Activated CD4-positive, alpha-beta T cell treated with anti-CD3 and anti-CD28 coated beads, Interleukin-2, amount 10 ng/mL, durations not matched to agents 7 days and 5 days (primary cell): ENCODE results near the gene PPP1R12A. TPM values are rescaled to one million over a fixed set of nuclear protein-coding genes. Genes with fewer than 3 reads are reported as not detected.
A peak's percentile ranks its signal among the peaks of the same experiment; 100 is the strongest.
"Not testable (repeated sequence)": the region's sequence is repeated elsewhere in the genome, so short reads cannot be mapped to it uniquely, and the experiment has no call there.

ENCODE experiments used
- CTCF ChIA-PET: fragments of 350-600 bp; sonication (Branson Sonifier 250); formaldehyde crosslinking; loops from one replicate; lab custom pipeline; 2021; ENCODE audit warnings: antibody characterized with exemption; lab: Charles Lee
- POLR2A ChIA-PET: fragments of 350-600 bp; sonication (Branson Sonifier 250); formaldehyde crosslinking; loops from one replicate; lab custom pipeline; 2021; ENCODE audit warnings: antibody characterized with exemption; lab: Charles Lee
- DNase-seq: peaks from one replicate; pipeline ENCODE4 v3.0.0-alpha.2; 2020
- H3K27ac Mint-ChIP-seq: one replicate; pipeline ENCODE4 v1.8.0; 2021; ENCODE audit warnings: mild to moderate bottlenecking, moderate library complexity, mixed read lengths
- H3K27me3 Mint-ChIP-seq: one replicate; pipeline ENCODE4 v1.8.0; 2021; ENCODE audit warnings: mixed read lengths
- H3K36me3 Mint-ChIP-seq: one replicate; pipeline ENCODE4 v1.8.0; 2021; ENCODE audit warnings: low read depth, mixed read lengths
- H3K4me1 Mint-ChIP-seq: one replicate; pipeline ENCODE4 v1.8.0; 2021; ENCODE audit warnings: mixed read lengths
- H3K4me3 Mint-ChIP-seq: one replicate; pipeline ENCODE4 v1.8.0; 2021; ENCODE audit warnings: mild to moderate bottlenecking, moderate library complexity, mixed read lengths
- H3K9me3 Mint-ChIP-seq: one replicate; pipeline ENCODE4 v1.8.0; 2021; ENCODE audit warnings: mixed read lengths
- total RNA-seq, 2 experiments: library from RNA; stranded (reverse); gene quantifications; one replicate each; pipeline ENCODE4 v1.2.3, GENCODE V29; 2021

The PPP1R12A gene
- total RNA-seq, 2 experiments from 2014 or later = 89.4 to 124 TPM

DNA sequence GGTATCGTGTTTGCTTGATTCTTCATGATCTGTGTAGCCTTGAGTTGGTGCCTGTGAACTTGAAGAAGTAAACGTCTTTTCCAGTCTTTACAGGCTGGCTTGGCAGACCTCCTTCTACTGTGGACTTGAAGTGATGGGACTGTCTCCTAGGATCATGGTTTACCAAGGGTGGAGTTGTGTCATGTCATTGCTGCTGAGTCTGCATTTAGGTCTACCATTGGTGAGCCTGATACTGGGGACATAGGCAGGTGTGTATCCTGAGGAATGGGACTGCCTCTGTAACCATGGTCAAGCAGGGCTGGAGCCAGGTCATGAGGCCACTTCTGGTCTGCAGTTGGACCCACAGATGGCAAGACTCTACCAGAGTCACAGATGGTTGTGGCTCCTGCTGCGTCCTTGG, 20.7 kb upstream of the PPP1R12A start:
- H3K27me3 Mint-ChIP-seq = peaks cover 23% of the 10 kb centered on the region
- H3K9me3 Mint-ChIP-seq = peaks cover 9% of the 10 kb centered on the region
- no peak for DNase-seq

DNA sequence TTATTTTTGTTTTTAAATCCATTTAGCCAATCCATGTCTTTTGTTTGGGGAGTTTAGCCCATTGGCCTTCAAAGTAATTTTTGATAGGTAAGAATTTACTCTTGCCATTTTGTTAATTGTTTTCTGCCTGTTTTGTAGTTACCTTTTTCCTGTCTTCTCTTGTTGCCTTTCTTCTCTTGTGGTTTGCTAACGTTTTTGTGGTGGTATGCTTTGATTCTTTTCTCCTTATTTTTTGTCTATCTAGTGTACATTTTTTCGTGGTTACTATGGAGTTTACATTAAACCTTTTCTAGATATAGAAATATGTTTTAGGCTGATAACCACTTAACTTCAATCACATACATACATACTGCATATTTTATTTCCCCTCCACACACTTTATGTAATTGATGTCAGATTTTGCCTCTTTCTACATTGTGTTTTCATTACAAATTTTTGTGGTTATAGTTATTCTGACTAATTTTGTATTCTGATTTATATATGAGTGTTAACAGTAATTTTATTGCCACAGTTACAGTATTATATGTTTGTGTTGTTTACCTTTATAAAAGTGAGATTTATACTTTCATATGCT, 19.2 kb upstream of the PPP1R12A start:
- peaks cover 10% of the 10 kb centered on the region for H3K4me1 Mint-ChIP-seq
- CTCF ChIA-PET = no interaction called here
- H3K36me3 Mint-ChIP-seq = peaks cover 6% of the 10 kb centered on the region
- no peak overlapping the region for H3K4me3 Mint-ChIP-seq
- H3K27ac Mint-ChIP-seq = no peak overlapping the region
- peaks cover 24% of the 10 kb centered on the region for H3K27me3 Mint-ChIP-seq
- DNase-seq = no peak
- peaks cover 9% of the 10 kb centered on the region for H3K9me3 Mint-ChIP-seq
- POLR2A ChIA-PET = no interaction called here

More for the DNA sequence above, 20.7 kb upstream of the PPP1R12A start:
- POLR2A ChIA-PET = no interaction called here
- CTCF ChIA-PET = no interaction called here
- H3K27ac Mint-ChIP-seq = no peak overlapping the region
- no peak overlapping the region for H3K4me3 Mint-ChIP-seq
- peaks cover 10% of the 10 kb centered on the region for H3K4me1 Mint-ChIP-seq
- H3K36me3 Mint-ChIP-seq = peaks cover 6% of the 10 kb centered on the region

DNA sequence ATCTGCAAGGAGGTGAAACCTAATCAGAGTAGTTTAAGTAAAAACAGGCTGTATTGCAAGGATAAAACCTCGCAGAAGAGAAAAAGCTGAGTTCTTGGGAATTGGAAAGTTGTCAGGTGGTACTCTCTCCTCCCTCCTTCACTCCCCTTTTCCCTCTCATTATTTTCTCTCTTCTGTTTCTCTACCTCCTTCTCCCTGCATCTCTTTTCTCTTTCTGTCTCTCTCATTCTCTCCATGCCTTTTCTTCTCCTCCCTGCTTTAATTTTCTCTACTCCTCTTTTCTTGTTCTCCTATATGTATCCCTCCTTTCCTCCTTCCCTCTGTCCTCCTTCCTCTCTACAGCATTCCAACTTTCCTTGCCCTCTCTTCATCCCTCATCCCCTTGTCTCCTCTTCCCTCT, 14.2 kb upstream of the PPP1R12A start:
- CTCF ChIA-PET = interaction anchor here (0.5 to 0.7 kb wide), 2 partner anchors 14 to 72 kb away, joined by 3 read pairs; no protein-coding TSS in a partner anchor
- Mint-ChIP-seq H3K9me3 (no peaks in the 10 kb centered on the region), H3K4me3 (no peak overlapping the region), H3K27ac (no peak overlapping the region), H3K4me1 (peaks cover 5% of the 10 kb centered on the region), H3K27me3 (peaks cover 33% of the 10 kb centered on the region), H3K36me3 (no peaks in the 10 kb centered on the region)
- no peak for DNase-seq
- POLR2A ChIA-PET = interaction anchor here (0.6 kb wide), 1 partner anchor 1318 kb away, joined by 4 read pairs; no protein-coding TSS in a partner anchor

DNA sequence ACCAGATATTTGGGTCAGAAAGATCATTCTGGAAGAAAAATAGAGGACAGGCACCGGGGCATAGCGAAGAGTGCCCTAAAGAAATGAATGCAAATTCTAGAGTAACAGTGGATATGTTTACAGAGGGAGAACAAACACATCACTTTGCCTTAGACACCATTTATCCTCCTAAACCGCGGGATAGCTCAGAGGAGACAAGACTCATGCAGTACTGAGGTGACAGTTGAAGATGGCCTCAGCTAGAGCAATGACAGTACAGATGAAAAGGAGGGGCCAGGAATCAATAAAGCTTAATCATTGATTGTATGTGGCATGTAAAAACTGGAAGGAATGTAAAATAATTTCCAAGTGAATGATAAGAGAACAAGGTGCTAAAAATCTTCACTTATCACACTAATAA, 10.5 kb upstream of the PPP1R12A start:
- H3K4me1 Mint-ChIP-seq = no peaks in the 10 kb centered on the region
- no peaks in the 10 kb centered on the region for H3K9me3 Mint-ChIP-seq
- no peak overlapping the region for H3K4me3 Mint-ChIP-seq
- H3K27ac Mint-ChIP-seq = no peak overlapping the region
- no peaks in the 10 kb centered on the region for H3K36me3 Mint-ChIP-seq
- peaks cover 22% of the 10 kb centered on the region for H3K27me3 Mint-ChIP-seq
- ChIA-PET POLR2A (no interaction called here), CTCF (no interaction called here)
- no peak for DNase-seq

DNA sequence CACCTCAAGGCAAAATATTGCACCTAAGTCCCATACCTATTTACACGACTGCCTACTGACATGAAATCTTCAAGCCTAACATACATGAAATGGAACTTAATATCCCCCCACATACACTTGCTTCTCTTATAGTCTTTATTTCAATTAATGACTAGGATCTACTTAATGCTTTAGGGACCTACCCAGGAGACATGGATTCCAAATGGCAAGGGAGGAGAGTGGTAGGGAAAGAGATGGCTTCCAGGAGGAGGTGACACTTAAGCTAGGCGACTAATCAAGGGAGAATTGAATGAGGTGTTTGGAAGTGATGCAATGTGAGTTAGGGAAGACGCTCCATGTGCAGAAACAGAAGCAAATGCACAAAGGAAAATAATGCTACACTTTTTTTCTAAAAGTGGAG, 9.7 kb upstream of the PPP1R12A start:
- H3K27ac Mint-ChIP-seq = no peak overlapping the region
- CTCF ChIA-PET = no interaction called here
- H3K4me3 Mint-ChIP-seq = no peak overlapping the region

DNA sequence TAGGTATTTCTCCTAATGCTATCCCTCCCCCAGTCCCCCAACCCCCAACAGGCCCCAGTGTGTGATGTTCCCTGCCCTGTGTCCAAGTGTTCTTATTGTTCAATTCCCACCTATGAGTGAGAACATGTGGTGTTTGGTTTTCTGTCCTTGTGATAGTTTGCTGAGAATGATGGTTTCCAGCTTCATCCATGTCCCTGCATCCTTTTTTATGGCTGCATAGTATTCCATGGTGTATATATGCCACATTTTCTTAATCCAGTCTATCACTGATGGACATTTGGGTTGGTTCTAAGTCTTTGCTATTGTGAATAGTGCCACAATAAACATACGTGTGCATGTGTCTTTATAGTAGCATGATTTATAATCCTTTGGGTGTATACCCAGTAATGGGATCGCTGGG, 7.9 kb upstream of the PPP1R12A start:
- H3K9me3 Mint-ChIP-seq, H3K36me3 Mint-ChIP-seq, H3K27ac Mint-ChIP-seq, POLR2A ChIA-PET, H3K4me3 Mint-ChIP-seq, H3K4me1 Mint-ChIP-seq, DNase-seq, CTCF ChIA-PET: not testable (repeated sequence)
- H3K27me3 Mint-ChIP-seq = peaks cover 17% of the 10 kb centered on the region

More for the DNA sequence above, 9.7 kb upstream of the PPP1R12A start:
- no peaks in the 10 kb centered on the region for H3K4me1 Mint-ChIP-seq
- H3K9me3 Mint-ChIP-seq = no peaks in the 10 kb centered on the region
- POLR2A ChIA-PET = no interaction called here
- no peak for DNase-seq
- no peaks in the 10 kb centered on the region for H3K36me3 Mint-ChIP-seq
- peaks cover 20% of the 10 kb centered on the region for H3K27me3 Mint-ChIP-seq

DNA sequence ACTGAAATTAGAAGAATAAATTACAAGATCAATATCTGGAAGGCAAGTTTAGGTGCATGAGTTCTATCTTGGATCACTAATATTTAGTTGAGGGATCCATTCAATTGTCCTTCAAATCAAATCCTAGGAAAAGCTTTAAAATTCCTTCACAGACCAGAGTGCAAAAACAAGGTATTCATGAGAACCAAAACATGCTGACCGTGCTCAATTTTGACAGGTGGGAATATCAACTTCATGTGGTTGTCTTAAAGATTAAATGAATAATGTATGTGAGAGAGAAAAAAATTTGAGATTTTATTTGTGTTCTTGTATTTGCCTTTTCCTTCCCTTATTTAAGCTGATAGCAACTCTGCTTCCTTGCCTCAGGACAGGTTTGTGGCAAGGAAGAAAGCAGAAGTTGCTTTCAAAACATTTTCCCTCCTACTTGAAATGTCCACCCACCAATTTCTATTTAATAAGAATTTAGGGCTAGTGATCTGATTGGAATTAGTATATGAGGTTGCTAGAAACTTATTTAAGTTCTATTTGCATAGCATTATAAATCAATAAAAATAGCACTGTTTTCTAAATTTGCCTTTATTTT, 4.9 kb upstream of the PPP1R12A start:
- Mint-ChIP-seq H3K4me1 (peaks cover 17% of the 10 kb centered on the region), H3K27ac (no peak overlapping the region), H3K4me3 (no peak overlapping the region), H3K9me3 (no peaks in the 10 kb centered on the region), H3K36me3 (no peaks in the 10 kb centered on the region), H3K27me3 (peaks cover 9% of the 10 kb centered on the region)
- POLR2A ChIA-PET = no interaction called here
- no peak for DNase-seq
- CTCF ChIA-PET = no interaction called here

DNA sequence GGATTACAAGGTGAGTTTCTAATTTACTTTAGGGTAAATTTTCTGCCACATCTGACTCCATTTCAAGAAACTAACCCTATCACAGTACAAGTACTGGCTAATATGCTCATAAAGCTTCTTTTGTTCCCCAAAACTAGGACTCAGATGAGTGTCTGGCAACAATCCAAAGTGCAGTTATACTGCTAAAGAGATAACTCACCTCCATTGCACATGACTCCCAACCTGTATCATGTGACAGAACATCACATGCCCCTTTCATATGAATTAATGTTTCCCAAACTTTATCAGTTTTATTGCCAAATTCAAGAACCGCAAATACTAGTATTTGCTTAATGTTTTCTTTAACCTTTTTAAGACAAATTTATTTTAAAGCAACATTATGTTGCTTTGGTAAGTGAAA, 3.9 kb upstream of the PPP1R12A start:
- Mint-ChIP-seq H3K9me3 (no peaks in the 10 kb centered on the region), H3K27ac (no peak overlapping the region), H3K27me3 (peaks cover under 1% of the 10 kb centered on the region), H3K36me3 (no peaks in the 10 kb centered on the region), H3K4me1 (peaks cover 17% of the 10 kb centered on the region), H3K4me3 (no peak overlapping the region)
- ChIA-PET CTCF (interaction anchor here (0.6 kb wide), 1 partner anchor 327 kb away, joined by 4 read pairs; no protein-coding TSS in a partner anchor), POLR2A (no interaction called here)
- DNase-seq = no peak

DNA sequence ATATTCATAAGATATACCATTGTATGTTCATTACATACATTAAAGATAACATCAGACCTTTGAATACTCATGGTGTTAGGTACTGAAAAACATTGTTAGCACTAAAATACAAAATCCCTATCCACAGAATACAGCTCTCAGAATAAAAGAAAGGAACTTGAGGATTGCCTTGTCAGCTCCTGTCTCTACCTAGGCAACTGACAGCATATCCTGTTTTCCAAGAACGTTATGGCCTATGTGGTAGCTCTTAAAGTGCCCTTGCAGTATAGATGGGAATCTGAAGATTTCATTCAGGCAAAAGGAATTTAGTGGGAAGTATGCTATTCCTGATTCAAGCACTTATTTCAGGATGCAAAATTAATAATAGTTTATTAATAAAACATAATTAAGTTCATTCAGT, 1.8 kb upstream of the PPP1R12A start:
- ChIA-PET POLR2A (no interaction called here), CTCF (no interaction called here)
- no peak overlapping the region for H3K27ac Mint-ChIP-seq
- no peaks in the 10 kb centered on the region for H3K27me3 Mint-ChIP-seq
- H3K4me1 Mint-ChIP-seq = peaks cover 31% of the 10 kb centered on the region
- peaks cover 8% of the 10 kb centered on the region for H3K36me3 Mint-ChIP-seq
- H3K9me3 Mint-ChIP-seq = no peaks in the 10 kb centered on the region
- peak overlapping the region; percentile 97 for H3K4me3 Mint-ChIP-seq
- no peak for DNase-seq

DNA sequence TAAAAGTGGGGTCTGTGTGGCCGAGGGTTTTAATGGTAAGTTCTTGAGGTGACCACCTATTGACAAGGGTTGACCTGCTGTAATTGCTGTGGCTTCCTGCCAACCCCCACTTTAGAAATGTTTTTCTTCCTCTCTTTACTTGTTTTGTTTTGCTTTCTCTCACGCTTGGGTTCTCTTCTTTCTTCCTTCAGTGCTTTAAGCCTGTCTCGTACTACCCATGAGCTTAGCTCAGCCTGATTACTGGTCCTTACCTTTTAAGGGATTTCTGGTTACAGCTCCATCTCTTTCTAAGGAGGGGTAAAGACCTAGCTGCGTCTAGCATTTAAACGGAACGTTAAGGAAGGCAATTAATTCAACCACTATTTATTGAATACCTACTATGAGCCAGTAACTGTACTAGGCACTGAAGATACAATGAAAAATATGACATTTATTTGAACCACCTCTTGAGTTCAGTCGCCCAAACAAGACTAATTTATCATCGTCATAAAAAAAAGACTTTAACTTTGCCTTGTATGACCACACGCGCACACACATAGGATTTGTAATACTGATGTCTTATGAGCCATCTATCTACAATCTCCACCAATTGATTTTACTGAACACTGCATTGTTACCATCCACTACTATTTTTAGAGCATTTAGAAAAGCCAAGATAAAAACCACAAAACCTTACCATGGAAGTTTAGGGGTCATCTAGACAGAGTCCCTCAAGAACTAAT, 888 bp upstream of the PPP1R12A start:
- H3K9me3 Mint-ChIP-seq = no peaks in the 10 kb centered on the region
- H3K4me1 Mint-ChIP-seq = peaks cover 35% of the 10 kb centered on the region
- DNase-seq = no peak
- peak overlapping the region; percentile 97 for H3K4me3 Mint-ChIP-seq
- H3K27me3 Mint-ChIP-seq = no peaks in the 10 kb centered on the region
- H3K27ac Mint-ChIP-seq = peak overlapping the region; percentile 97
- POLR2A ChIA-PET = no interaction called here
- peaks cover 8% of the 10 kb centered on the region for H3K36me3 Mint-ChIP-seq
- CTCF ChIA-PET = interaction anchor here (0.5 to 0.7 kb wide), 3 partner anchors 13 to 76 kb away, joined by 3 read pairs; no protein-coding TSS in a partner anchor

DNA sequence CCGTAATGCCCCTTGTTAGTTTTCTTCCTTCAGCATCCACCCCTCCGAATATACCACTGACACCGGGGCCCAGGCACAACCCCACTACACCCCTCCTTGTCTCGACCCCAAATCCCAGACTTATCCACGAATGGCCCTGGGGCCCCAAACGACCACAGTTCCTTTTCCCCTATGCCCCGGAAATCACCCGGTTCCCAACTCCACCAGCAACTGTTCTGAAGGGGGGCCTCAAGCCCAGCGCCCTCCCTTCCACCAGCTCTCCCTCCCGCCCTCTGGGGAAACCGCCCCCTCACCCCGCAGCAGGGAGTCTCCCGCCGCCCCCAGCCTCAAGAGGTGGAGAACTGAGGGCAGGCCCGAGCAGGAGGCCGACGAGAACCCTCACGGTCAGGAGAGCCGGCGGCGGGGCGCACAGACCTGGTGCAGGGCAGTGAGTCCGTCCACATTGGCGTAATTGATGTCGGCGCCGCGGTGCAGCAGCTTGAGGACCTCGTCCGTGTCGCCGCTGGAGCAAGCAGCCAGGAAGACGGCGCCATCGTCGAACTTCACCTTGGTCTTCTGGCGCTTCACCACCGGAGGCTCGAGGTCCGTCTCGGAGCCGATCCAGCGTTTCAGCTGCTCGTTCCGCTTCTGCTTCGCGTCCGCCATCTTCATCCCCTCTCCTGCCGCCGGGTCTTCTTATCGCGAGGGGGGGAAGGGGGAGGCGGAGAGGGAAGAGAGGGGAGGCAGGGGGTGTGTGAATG, 446 bp downstream of the PPP1R12A start:
- H3K4me1 Mint-ChIP-seq = peaks cover 43% of the 10 kb centered on the region

DNA sequence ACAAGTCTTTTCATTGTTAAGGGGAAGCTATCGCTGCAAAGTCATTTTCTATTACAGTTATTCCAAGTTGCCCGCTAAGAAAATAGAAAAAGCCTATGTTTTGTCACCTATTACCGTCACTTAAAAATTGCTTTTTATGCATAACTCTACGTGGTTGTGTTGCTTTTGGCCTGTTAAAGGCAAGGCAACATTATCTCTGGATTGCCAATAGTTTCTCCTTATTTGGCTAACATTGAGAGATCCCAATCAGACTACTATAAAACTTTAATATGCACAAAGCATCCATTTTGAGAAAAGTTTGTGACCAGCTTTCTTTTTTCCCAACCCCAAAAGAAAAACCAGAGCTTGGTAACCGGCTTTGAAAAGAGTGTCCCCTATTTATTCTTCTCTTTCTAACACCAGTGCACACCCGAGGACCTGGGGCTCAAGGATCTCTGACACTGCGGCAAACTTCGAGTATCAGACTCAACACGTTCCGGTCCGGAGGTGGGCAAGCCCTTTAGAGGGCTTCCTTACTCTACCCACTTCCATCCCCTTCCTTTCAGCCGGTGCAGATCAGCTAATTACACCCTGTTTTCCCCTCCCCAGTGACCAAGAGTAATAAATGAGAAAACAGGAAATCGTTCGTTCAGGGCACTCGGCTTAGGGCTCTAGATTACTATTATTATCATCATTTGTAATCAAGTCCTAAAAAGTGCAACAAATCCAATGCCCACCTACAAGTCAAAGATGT, 1.2 kb downstream of the PPP1R12A start:
- CTCF ChIA-PET = interaction anchor here (1.6 kb wide), 1 partner anchor 8 kb away, joined by 4 read pairs; no protein-coding TSS in a partner anchor
- peak overlapping the region; percentile 97 for H3K4me3 Mint-ChIP-seq
- peak; percentile 34 for DNase-seq
- POLR2A ChIA-PET = interaction anchor here (0.7 to 0.8 kb wide), 2 partner anchors 40 to 468 kb away, joined by 3 read pairs; no protein-coding TSS in a partner anchor
- no peaks in the 10 kb centered on the region for H3K27me3 Mint-ChIP-seq
- H3K4me1 Mint-ChIP-seq = peaks cover 49% of the 10 kb centered on the region
- peak overlapping the region; percentile 97 for H3K27ac Mint-ChIP-seq
- peaks cover 13% of the 10 kb centered on the region for H3K36me3 Mint-ChIP-seq
- no peaks in the 10 kb centered on the region for H3K9me3 Mint-ChIP-seq

More for the DNA sequence above, 446 bp downstream of the PPP1R12A start:
- DNase-seq = peak; percentile 47
- ChIA-PET CTCF (interaction anchor here (1.6 kb wide), 1 partner anchor 9 kb away, joined by 4 read pairs; no protein-coding TSS in a partner anchor), POLR2A (no interaction called here)
- Mint-ChIP-seq H3K27me3 (no peaks in the 10 kb centered on the region), H3K36me3 (peaks cover 13% of the 10 kb centered on the region), H3K9me3 (no peaks in the 10 kb centered on the region), H3K27ac (peak overlapping the region; percentile 97), H3K4me3 (peak overlapping the region; percentile 97)
